HG02759 (cell line): ENCODE results near the gene MUCL1.

Experiments
- ATAC-seq: cut with Tn5 transposase; IDR thresholded peaks from one replicate; pipeline ENCODE4 v1.9.1; 2021; ENCODE audit warnings: mild to moderate bottlenecking, moderate library complexity; ENCODE audit not compliant: unreplicated experiment

MUCL1 gene

GRCh38 chr12:54891717-54892478, 37.6 kb downstream of the MUCL1 start:
- ATAC-seq, result no peak
